H1 (cell line): Measurements from ENCODE around the gene LIPM. TPM values are rescaled to one million over a fixed set of nuclear protein-coding genes. Genes with fewer than 3 reads are reported as not detected.

ENCODE experiments used
- CTCF ChIA-PET: fragments of 300-600 bp; sonication (Branson Sonifier 250); formaldehyde crosslinking; loops from one replicate; lab custom pipeline; 2021; ENCODE audit not compliant: partially characterized antibody; lab: Charles Lee
- POLR2A ChIA-PET: fragments of 300-600 bp; sonication (Branson Sonifier 250); formaldehyde crosslinking; loops from one replicate; lab custom pipeline; 2021; ENCODE audit warnings: inconsistent platforms; ENCODE audit not compliant: partially characterized antibody; lab: Charles Lee
- DNase-seq, 2 experiments: peaks; one replicate each; pipeline versions ENCODE4 v3.0.0 to v3.0.0-alpha.2; 2010 to 2022; ENCODE audit warnings: low spot score in 2 of 2, low read depth in 1 of 2, mixed read lengths in 1 of 2
- FAIRE-seq: peaks from 2 replicates; lab custom pipeline; 2011; peaks lifted over from hg19 to GRCh38; lab: Jason Lieb, UNC
- H2AFZ ChIP-seq: 2 replicates; pipeline ENCODE4 v1.8.1; 2012; ENCODE audit warnings: low read length, inconsistent platforms
- H2AK5ac ChIP-seq: 2 replicates; pipeline ENCODE4 v1.6.1; 2013; ENCODE audit warnings: low read depth, low read length
- H2BK120ac ChIP-seq: replicated peaks from 2 replicates; pipeline ENCODE3; 2013; ENCODE audit warnings: low read depth, low read length, inconsistent platforms
- H2BK12ac ChIP-seq: 2 replicates; pipeline ENCODE4 v1.6.1; 2013; ENCODE audit warnings: low read depth, low read length
- H2BK15ac ChIP-seq: 2 replicates; pipeline ENCODE4 v1.6.1; 2013; ENCODE audit warnings: low read length
- H2BK20ac ChIP-seq: 2 replicates; pipeline ENCODE4 v1.6.1; 2013; ENCODE audit warnings: low read length
- H2BK5ac ChIP-seq: 2 replicates; pipeline ENCODE4 v1.6.1; 2013; ENCODE audit warnings: low read depth, low read length
- H3K14ac ChIP-seq: 2 replicates; pipeline ENCODE4 v1.6.1; 2013; ENCODE audit warnings: inconsistent platforms; ENCODE audit not compliant: insufficient read length
- H3K18ac ChIP-seq: 2 replicates; pipeline ENCODE4 v1.6.1; 2013; ENCODE audit warnings: low read length; ENCODE audit errors: extremely low read depth
- H3K23ac ChIP-seq: 2 replicates; pipeline ENCODE4 v1.6.1; 2013; ENCODE audit warnings: inconsistent platforms; ENCODE audit not compliant: insufficient read length
- H3K23me2 ChIP-seq: 2 replicates; pipeline ENCODE4 v1.6.1; 2013; ENCODE audit warnings: low read depth, low read length
- H3K27ac ChIP-seq: 2 replicates; pipeline ENCODE4 v1.6.1; 2011; ENCODE audit warnings: low read depth, low read length, inconsistent platforms
- H3K27me3 ChIP-seq, 4 experiments: replicated peaks in 1 of 4; 1 replicate in 1 of 4; 2 replicates in 3 of 4; pipeline versions ENCODE4 v1.6.1 to v1.8.1; 2011 to 2013; ENCODE audit warnings: low read length in 3 of 4, mild to moderate bottlenecking in 3 of 4, inconsistent platforms in 2 of 4, mixed read lengths in 2 of 4, moderate library complexity in 1 of 4; ENCODE audit not compliant: control insufficient read depth in 3 of 4, insufficient read depth in 3 of 4; ENCODE audit errors: extremely low read depth in 1 of 4
- H3K36me3 ChIP-seq, 4 experiments: 2 replicates each; pipeline versions ENCODE4 v1.6.1 to v1.8.1; 2011 to 2013; ENCODE audit warnings: mild to moderate bottlenecking in 4 of 4, low read length in 3 of 4, moderate library complexity in 2 of 4, control low read depth in 1 of 4, inconsistent platforms in 1 of 4; ENCODE audit not compliant: insufficient read depth in 4 of 4, control insufficient read depth in 2 of 4
- H3K4ac ChIP-seq: replicated peaks from 2 replicates; pipeline ENCODE3; 2013; ENCODE audit warnings: low read length, low read depth, mixed read lengths, inconsistent platforms; ENCODE audit not compliant: insufficient read length
- H3K4me1 ChIP-seq, 4 experiments: replicated peaks in 1 of 4; 1 replicate in 1 of 4; 2 replicates in 3 of 4; pipeline versions ENCODE4 v1.6.1 to v1.8.1; 2011 to 2013; ENCODE audit warnings: low read length in 3 of 4, inconsistent platforms in 2 of 4, mixed read lengths in 1 of 4; ENCODE audit not compliant: insufficient read depth in 4 of 4, control insufficient read depth in 3 of 4
- H3K4me2 ChIP-seq, 2 experiments: 2 replicates each; pipeline versions ENCODE4 v1.6.1 to v1.8.1; 2011 to 2013; ENCODE audit warnings: low read depth in 2 of 2, low read length in 2 of 2, control low read depth in 1 of 2, inconsistent platforms in 1 of 2, mild to moderate bottlenecking in 1 of 2; ENCODE audit not compliant: insufficient read depth in 1 of 2
- H3K4me3 ChIP-seq, 4 experiments: fragments of 200-600, 300-600 bp in 1 of 4; sonication (generic), shearing (Covaris generic), sonication (Bioruptor Twin) in 1 of 4; 2 replicates each; pipeline versions ENCODE4 v1.5.1 to v1.8.1; 2011 to 2016; ENCODE audit warnings: low read length in 4 of 4, low read depth in 3 of 4, control low read depth in 2 of 4, inconsistent platforms in 2 of 4, mild to moderate bottlenecking in 2 of 4, mixed read lengths in 1 of 4, moderate library complexity in 1 of 4; ENCODE audit not compliant: insufficient read depth in 2 of 4; ENCODE audit errors: extremely low read depth in 1 of 4
- H3K56ac ChIP-seq: replicated peaks from 2 replicates; pipeline ENCODE3; 2013; ENCODE audit warnings: low read depth, mild to moderate bottlenecking, mixed read lengths, low read length, inconsistent platforms; ENCODE audit not compliant: insufficient read length
- H3K79me1 ChIP-seq: 2 replicates; pipeline ENCODE4 v1.6.1; 2013; ENCODE audit warnings: low read depth, low read length, control low read depth
- H3K79me2 ChIP-seq, 2 experiments: 2 replicates each; pipeline versions ENCODE4 v1.6.1 to v1.8.1; 2012 to 2013; ENCODE audit warnings: low read length in 2 of 2, mild to moderate bottlenecking in 2 of 2, inconsistent platforms in 1 of 2; ENCODE audit not compliant: insufficient read depth in 2 of 2, control insufficient read depth in 1 of 2
- H3K9ac ChIP-seq, 4 experiments: replicated peaks in 1 of 4; 1 replicate in 1 of 4; 2 replicates in 3 of 4; pipeline versions ENCODE4 v1.6.1 to v1.8.1; 2011 to 2013; ENCODE audit warnings: low read depth in 3 of 4, low read length in 3 of 4, control low read depth in 2 of 4, mild to moderate bottlenecking in 2 of 4, moderate library complexity in 2 of 4, inconsistent platforms in 1 of 4; ENCODE audit errors: extremely low read depth in 1 of 4
- H3K9me3 ChIP-seq, 2 experiments: 2 replicates each; pipeline versions ENCODE4 v1.6.1 to v1.8.1; 2012 to 2013; ENCODE audit warnings: mild to moderate bottlenecking in 2 of 2, moderate library complexity in 2 of 2, control low read depth in 1 of 2, inconsistent platforms in 1 of 2, low read depth in 1 of 2, low read length in 1 of 2, mixed read lengths in 1 of 2; ENCODE audit not compliant: insufficient read depth in 2 of 2
- H4K20me1 ChIP-seq, 2 experiments: replicated peaks in 1 of 2; 2 replicates each; pipeline versions ENCODE3 to v1.8.1; 2011 to 2013; ENCODE audit warnings: inconsistent platforms in 2 of 2, low read length in 2 of 2, mild to moderate bottlenecking in 1 of 2; ENCODE audit not compliant: insufficient read depth in 2 of 2, control insufficient read depth in 1 of 2
- H4K5ac ChIP-seq: 2 replicates; pipeline ENCODE4 v1.6.1; 2013; ENCODE audit warnings: low read length, low read depth, mixed read lengths, inconsistent platforms; ENCODE audit not compliant: insufficient read length
- H4K8ac ChIP-seq: 2 replicates; pipeline ENCODE4 v1.8.0; 2013; ENCODE audit warnings: mild to moderate bottlenecking, moderate library complexity, low read length, inconsistent platforms; ENCODE audit not compliant: insufficient read depth; ENCODE audit errors: extremely low read depth
- H4K91ac ChIP-seq: replicated peaks from 2 replicates; pipeline ENCODE3; 2013; ENCODE audit warnings: low read length, mixed read lengths, inconsistent platforms; ENCODE audit not compliant: insufficient read length
- CBX5 ChIP-seq: fragments of 300-800, 300-1000 bp; sonication (generic); IDR thresholded peaks from 2 replicates; pipeline ENCODE4 v1.7.1; 2016; ENCODE audit warnings: antibody characterized with exemption, low read length, low read depth
- HDAC6 ChIP-seq: IDR thresholded peaks from one replicate; pipeline ENCODE4 v1.7.1; 2012; ENCODE audit warnings: low read depth, mild to moderate bottlenecking, inconsistent platforms, low read length, moderate library complexity
- KDM1A ChIP-seq: fragments of 200-600, 300-600 bp; sonication (generic); IDR thresholded peaks from 2 replicates; pipeline ENCODE4 v1.7.1; 2016; ENCODE audit warnings: mild to moderate bottlenecking, low read length, borderline replicate concordance
- PHF8 ChIP-seq: fragments of 200-600 bp; sonication (generic); conservative IDR thresholded peaks from 2 replicates; pipeline ENCODE4 v1.7.1; 2012; ENCODE audit warnings: low read depth, mild to moderate bottlenecking, inconsistent platforms, low read length, moderate library complexity
- POLR2AphosphoS5 ChIP-seq: IDR thresholded peaks from 2 replicates; pipeline ENCODE4 v1.6.1; 2011; ENCODE audit warnings: low read depth, low read length
- RBBP5 ChIP-seq: IDR thresholded peaks from 2 replicates; pipeline ENCODE4 v1.7.1; 2012; ENCODE audit warnings: low read depth, mild to moderate bottlenecking, inconsistent platforms, low read length, moderate library complexity, borderline replicate concordance
- RNF2 ChIP-seq: fragments of 200-900, 300-1000 bp; sonication (generic); IDR thresholded peaks from 2 replicates; pipeline ENCODE4 v1.7.1; 2016; ENCODE audit warnings: borderline replicate concordance, low read depth, mild to moderate bottlenecking, antibody characterized with exemption, low read length; ENCODE audit not compliant: poor library complexity, severe bottlenecking; ENCODE audit errors: missing control alignments
- TBP ChIP-seq: IDR thresholded peaks from 2 replicates; pipeline ENCODE4 v1.6.1; 2011; ENCODE audit warnings: low read depth, low read length, improper control_type of control experiment
- ZNF274 ChIP-seq: IDR thresholded peaks from 2 replicates; pipeline ENCODE4 v1.7.0; 2012; ENCODE audit warnings: low read length, borderline replicate concordance; ENCODE audit errors: extremely low read depth
- WGBS, 2 experiments: shearing (Covaris generic) in 1 of 2; methylation state at CpG; one replicate each; pipeline versions ENCODE4 v1.1.6 to v1.1.7; 2013 to 2015; ENCODE audit warnings: low lambda C conversion rate in 2 of 2, mixed read lengths in 2 of 2, inconsistent platforms in 1 of 2, low coverage in 1 of 2, missing lambda C conversion rate in 1 of 2; ENCODE audit not compliant: insufficient replicate concordance in 2 of 2, insufficient coverage in 1 of 2, insufficient read length in 1 of 2; ENCODE audit errors: extremely low coverage in 1 of 2, missing lambda C conversion rate in 1 of 2; 5-methylcytosine and 5-hydroxymethylcytosine counted together
- polyA plus RNA-seq, 7 experiments: library from polyadenylated mRNA; depleted of rRNA in 3 of 7; stranded (reverse) in 5 of 7; unstranded in 2 of 7; fragments of >200 nt in 5 of 7; fragments of 200-250 nt in 2 of 7; gene quantifications; 1 replicate in 5 of 7; 2 replicates in 1 of 7; 4 replicates in 1 of 7; pipeline versions ENCODE4 v1.2.1 to v1.2.3, GENCODE V29; 2011 to 2013; ENCODE audit warnings: missing spikeins in 2 of 7, mixed read lengths in 2 of 7
- total RNA-seq: library from RNA; stranded (reverse); fragmentation: NEBNext Ultra II Directional; extraction: Animal tissue kit (Norgen Biotek cat#: 25700); gene quantifications from 2 replicates; pipeline ENCODE4 v1.2.1, GENCODE V29; 2021

LIPM gene
- total and polyA plus RNA-seq, 2 of the 8 experiments (the other 6 are each of a cell fraction or from before 2014, with no cell fraction given): not detected

DNA sequence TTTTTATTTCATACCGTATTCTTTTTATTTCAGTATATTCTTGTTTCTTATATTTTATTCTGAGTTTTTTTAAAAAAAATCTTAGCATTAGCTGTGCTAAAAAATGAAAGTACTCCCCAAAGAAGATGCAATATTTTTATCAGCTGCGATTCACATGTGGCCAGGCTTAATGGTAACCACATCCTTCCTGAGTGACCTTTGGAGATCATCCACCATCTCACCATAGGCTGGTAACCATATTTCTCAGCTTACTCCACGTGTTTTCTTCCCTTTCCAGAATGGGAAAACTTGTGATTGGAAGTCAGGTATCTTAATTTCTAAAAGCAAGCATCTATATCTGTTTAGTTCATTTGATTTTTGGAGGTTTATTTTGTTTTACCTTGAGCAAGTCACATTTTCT is 18.8 kb upstream of the LIPM start:
- no peak overlapping the region for H2BK120ac ChIP-seq
- FAIRE-seq (no peak), DNase-seq (no peak)
- H3K27me3 ChIP-seq: no peaks in the 10 kb centered on the region; a peak in 1 of 7 replicates
- no peak overlapping the region for H2BK20ac ChIP-seq
- no peak overlapping the region for H3K18ac ChIP-seq
- H4K20me1 ChIP-seq: no peaks in the 10 kb centered on the region
- no peak overlapping the region for H2BK12ac ChIP-seq
- no peak overlapping the region for H3K27ac ChIP-seq
- no peaks in the 10 kb centered on the region for H3K79me1 ChIP-seq
- no peak overlapping the region for H2BK15ac ChIP-seq
- POLR2A ChIA-PET: no interaction called here
- no peaks in the 10 kb centered on the region for H3K4me1 ChIP-seq
- WGBS, 2 experiments: 79% methylated on average over 3 of the region's 3 CpGs; no CpG with 5 or more reads in 1 of the 2 experiments
- H3K4me3 ChIP-seq: no peak overlapping the region
- no peaks in the 10 kb centered on the region; a peak in 1 of 8 replicates for H3K36me3 ChIP-seq
- H2BK5ac ChIP-seq: no peak overlapping the region
- no peak overlapping the region for H3K4me2 ChIP-seq
- no peak overlapping the region for H3K4ac ChIP-seq
- CTCF ChIA-PET: no interaction called here
- H3K79me2 ChIP-seq: no peaks in the 10 kb centered on the region
- H2AK5ac ChIP-seq: no peak overlapping the region
- H4K5ac ChIP-seq: no peak overlapping the region
- no peak overlapping the region for H4K91ac ChIP-seq
- H4K8ac ChIP-seq: no peak overlapping the region
- no peak overlapping the region for H3K14ac ChIP-seq
- no peak overlapping the region for H3K9ac ChIP-seq
- no peak overlapping the region for H2AFZ ChIP-seq
- H3K23me2 ChIP-seq: no peaks in the 10 kb centered on the region
- no peaks in the 10 kb centered on the region for H3K9me3 ChIP-seq
- H3K56ac ChIP-seq: no peak overlapping the region
- no peak overlapping the region for H3K23ac ChIP-seq
- no peak for TF ChIP-seq PHF8
- TF ChIP-seq RBBP5: no peak
- no peak for TF ChIP-seq POLR2AphosphoS5
- no peak for TF ChIP-seq RNF2
- TF ChIP-seq ZNF274: no peak
- TF ChIP-seq CBX5: no peak
- no peak for TF ChIP-seq HDAC6
- no peak for TF ChIP-seq KDM1A
- TF ChIP-seq TBP: no peak
